CD4-positive, alpha-beta T cell (primary cell): Measurements from ENCODE around the gene RNF20. TPM values are rescaled to one million over a fixed set of nuclear protein-coding genes. Genes with fewer than 3 reads are reported as not detected.
A peak's percentile ranks its signal among the peaks of the same experiment; 100 is the strongest.

ENCODE experiments used
- ATAC-seq: fragments of 200-7000 bp; cut with Tn5 transposase; one replicate; pipeline ENCODE4 v1.10.0; 2022; ENCODE audit warnings: mild to moderate bottlenecking; ENCODE audit not compliant: poor library complexity
- CTCF ChIA-PET: fragments of 350-600 bp; sonication (Branson Sonifier 250); formaldehyde crosslinking; loops from one replicate; lab custom pipeline; 2021; ENCODE audit warnings: antibody characterized with exemption, inconsistent platforms; lab: Charles Lee
- POLR2A ChIA-PET: fragments of 350-600 bp; sonication (Branson Sonifier 250); formaldehyde crosslinking; loops from one replicate; lab custom pipeline; 2021; ENCODE audit warnings: antibody characterized with exemption, inconsistent platforms; lab: Charles Lee
- DNase-seq, 14 experiments: peaks; one replicate each; pipeline ENCODE4 v3.0.0-alpha.2; 2013 to 2020; ENCODE audit warnings: mixed read lengths in 2 of 14
- H3K27ac ChIP-seq, 2 donors: one replicate each; pipeline versions ENCODE4 v1.5.1 to v1.7.0; 2013; ENCODE audit warnings: low read length in 2 of 2, low read depth in 1 of 2, mild to moderate bottlenecking in 1 of 2
- H3K27me3 ChIP-seq, 2 experiments: 1 replicate in 1 of 2; 2 replicates in 1 of 2; pipeline versions ENCODE4 v1.6.1 to v1.7.0; 2013; ENCODE audit warnings: low read length in 2 of 2, control low read depth in 1 of 2, mild to moderate bottlenecking in 1 of 2, moderate library complexity in 1 of 2; ENCODE audit not compliant: insufficient read depth in 2 of 2, control insufficient read depth in 1 of 2
- H3K36me3 ChIP-seq: one replicate; pipeline ENCODE4 v1.6.1; 2013; ENCODE audit warnings: low read length, control low read depth; ENCODE audit not compliant: insufficient read depth
- H3K4me1 ChIP-seq: one replicate; pipeline ENCODE4 v1.6.1; 2013; ENCODE audit warnings: low read length, control low read depth; ENCODE audit not compliant: insufficient read depth
- H3K4me3 ChIP-seq: one replicate; pipeline ENCODE4 v1.5.1; 2013; ENCODE audit warnings: mild to moderate bottlenecking, low read length, moderate library complexity
- H3K9me3 ChIP-seq, 2 experiments: 1 replicate in 1 of 2; 2 replicates in 1 of 2; pipeline versions ENCODE4 v1.6.1 to v1.7.0; 2013; ENCODE audit warnings: low read length in 2 of 2, mild to moderate bottlenecking in 2 of 2, control low read depth in 1 of 2, moderate library complexity in 1 of 2; ENCODE audit not compliant: control insufficient read depth in 1 of 2, insufficient read depth in 1 of 2
- H3K27ac Mint-ChIP-seq: one replicate; pipeline ENCODE4 v1.8.0; 2020; ENCODE audit warnings: mixed read lengths
- H3K27me3 Mint-ChIP-seq: one replicate; pipeline ENCODE4 v1.8.0; 2021; ENCODE audit warnings: mixed read lengths
- H3K36me3 Mint-ChIP-seq: one replicate; pipeline ENCODE4 v1.8.0; 2021; ENCODE audit warnings: low read depth, mixed read lengths
- H3K4me1 Mint-ChIP-seq: one replicate; pipeline ENCODE4 v1.8.0; 2021; ENCODE audit warnings: low read depth, mixed read lengths
- H3K4me3 Mint-ChIP-seq: one replicate; pipeline ENCODE4 v1.8.0; 2020; ENCODE audit warnings: mild to moderate bottlenecking, mixed read lengths
- H3K9me3 Mint-ChIP-seq: one replicate; pipeline ENCODE4 v1.8.0; 2020; ENCODE audit warnings: mixed read lengths
- CTCF ChIP-seq: fragments of 200-600 bp; IDR thresholded peaks from one replicate; pipeline ENCODE4 v1.8.0; 2022; ENCODE audit warnings: antibody characterized with exemption, mild to moderate bottlenecking
- intact Hi-C, 2 experiments: fragments of 100-400 bp; cut with DNase I in 1 of 2; cut with micrococcal nuclease in 1 of 2; formaldehyde crosslinking; loops; one replicate each; pipeline versions ENCODE4 v1.15.1 to v1.9.0; 2023 to 2025; cut with DNase I, micrococcal nuclease
- total RNA-seq, 174 experiments: library from RNA in 2 of 174; stranded (reverse) in 2 of 174; gene quantifications; one replicate each; pipeline ENCODE4 v1.2.3 and lab custom pipeline; 2021 to 2026

RNF20 gene
- total RNA-seq, 2 experiments from 2014 or later, result 26.9 to 27.6 TPM

GRCh38 chr9:101567725-101568350, 34.2 kb downstream of the RNF20 start:
- ChIA-PET POLR2A (no interaction called here), CTCF (interaction anchor here (0.6 to 0.8 kb wide), 3 partner anchors 20 to 165 kb away, joined by 3 read pairs; no protein-coding TSS in a partner anchor)
- no peak overlapping the region for H3K4me3 ChIP-seq
- peaks cover 30% of the 10 kb centered on the region for H3K4me1 ChIP-seq
- Mint-ChIP-seq H3K36me3 (peaks cover 47% of the 10 kb centered on the region), H3K27ac (peak overlapping the region; percentile 91), H3K4me1 (peaks cover 60% of the 10 kb centered on the region), H3K9me3 (no peaks in the 10 kb centered on the region), H3K4me3 (no peak overlapping the region), H3K27me3 (no peaks in the 10 kb centered on the region)
- no peaks in the 10 kb centered on the region for H3K27me3 ChIP-seq
- H3K36me3 ChIP-seq, result peaks cover 23% of the 10 kb centered on the region
- DNase-seq (no peak), ATAC-seq (no peak)
- peak; percentile 34 for TF ChIP-seq CTCF
- H3K27ac ChIP-seq, result no peak overlapping the region
- intact Hi-C loops, result loop anchor here (2.0 kb wide), 2 partner anchors 33 to 35 kb away; partner anchors contain the start of gene RNF20 (in 1 of the 2)
- H3K9me3 ChIP-seq, result no peaks in the 10 kb centered on the region

DNA sequence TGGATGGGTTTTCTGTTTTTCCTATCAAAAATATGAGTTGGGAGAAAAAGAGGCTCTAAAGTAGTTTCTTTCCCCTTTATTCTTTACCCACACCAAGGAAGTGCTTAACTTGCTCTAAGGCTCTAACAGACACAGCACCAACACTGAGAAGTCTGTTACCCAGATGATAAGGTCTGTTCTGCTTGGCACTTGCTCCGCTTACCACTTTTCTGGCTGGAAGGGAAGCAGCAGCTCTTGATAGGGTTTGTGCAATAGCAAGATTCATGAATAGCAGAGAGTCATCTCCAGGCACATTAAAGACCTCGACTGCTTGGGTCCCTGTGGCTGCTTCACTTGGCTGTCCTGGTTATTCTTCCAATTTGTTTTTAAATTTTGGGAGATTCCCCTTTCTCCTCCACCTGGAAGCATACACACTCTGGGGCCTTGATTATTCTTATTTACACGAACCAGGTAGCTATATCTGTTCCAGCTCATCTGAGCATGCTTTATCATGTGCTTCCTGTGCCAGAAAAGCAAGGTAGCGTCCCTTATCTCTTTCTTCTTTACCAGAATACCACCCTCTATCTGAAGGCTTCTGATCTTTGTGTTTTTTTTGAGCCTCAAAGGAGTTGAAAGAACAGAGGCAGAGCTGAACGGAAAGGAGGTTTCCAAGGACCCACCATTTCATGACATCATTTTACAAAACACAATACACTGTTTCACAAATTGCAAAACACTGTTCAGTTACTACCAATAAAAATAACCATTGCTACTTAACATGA, 36.3 kb downstream of the RNF20 start:
- Histone ChIP-seq H3K4me3 (no peak overlapping the region), H3K9me3 (no peaks in the 10 kb centered on the region), H3K27ac (peak overlapping the region; percentile 44 to 65), H3K4me1 (peaks cover 41% of the 10 kb centered on the region), H3K27me3 (no peaks in the 10 kb centered on the region), H3K36me3 (peaks cover 10% of the 10 kb centered on the region)
- POLR2A ChIA-PET, result interaction anchor here (0.8 to 2.1 kb wide), 8 partner anchors 13 to 171 kb away, joined by 3 to 14 read pairs (median 3); partner anchors contain the start of genes MRPL50, RNF20 and ZNF189
- Mint-ChIP-seq H3K4me1 (peaks cover 80% of the 10 kb centered on the region), H3K27me3 (no peaks in the 10 kb centered on the region), H3K36me3 (peaks cover 26% of the 10 kb centered on the region), H3K4me3 (peak overlapping the region; percentile 26), H3K9me3 (no peaks in the 10 kb centered on the region), H3K27ac (peak overlapping the region; percentile 91)
- intact Hi-C loops, result loop anchor here in 1 of 2 experiments (1.0 kb wide), 1 partner anchor 37 kb away; the partner anchor contains the start of gene RNF20
- TF ChIP-seq CTCF, result no peak
- DNase-seq, result peak in 7 of 14 experiments; percentile 3 to 72 (median 20)
- peak; percentile 85 for ATAC-seq
- CTCF ChIA-PET, result no interaction called here

GRCh38 chr9:101571114-101571513, 37.5 kb downstream of the RNF20 start:
- Mint-ChIP-seq H3K27me3 (no peaks in the 10 kb centered on the region), H3K4me1 (peaks cover 89% of the 10 kb centered on the region), H3K9me3 (no peaks in the 10 kb centered on the region), H3K36me3 (peaks cover 14% of the 10 kb centered on the region), H3K27ac (peak overlapping the region; percentile 91), H3K4me3 (peak overlapping the region; percentile 38)
- no peak for DNase-seq
- no peaks in the 10 kb centered on the region for H3K27me3 ChIP-seq
- CTCF ChIA-PET, result no interaction called here
- peak overlapping the region; percentile 44 to 65 for H3K27ac ChIP-seq
- intact Hi-C loops, result no loop called here
- POLR2A ChIA-PET, result interaction anchor here (1.7 to 2.1 kb wide), 2 partner anchors 38 to 172 kb away, joined by 8 to 9 read pairs; partner anchors contain the start of genes MRPL50, RNF20 and ZNF189
- TF ChIP-seq CTCF, result no peak
- H3K9me3 ChIP-seq, result no peaks in the 10 kb centered on the region
- H3K4me1 ChIP-seq, result peaks cover 41% of the 10 kb centered on the region
- no peak for ATAC-seq
- peaks cover 5% of the 10 kb centered on the region for H3K36me3 ChIP-seq
- no peak overlapping the region for H3K4me3 ChIP-seq
